Keratinocyte (primary cell): Measurements from ENCODE around the gene PKNOX2. TPM values are rescaled to one million over a fixed set of nuclear protein-coding genes. Genes with fewer than 3 reads are reported as not detected.

ENCODE experiments used
- DNase-seq: peaks from one replicate; pipeline ENCODE4 v3.0.0-alpha.2; 2011; ENCODE audit warnings: low read depth, missing footprints, low spot score
- FAIRE-seq: peaks from 2 replicates; lab custom pipeline; 2011; peaks lifted over from hg19 to GRCh38; lab: Jason Lieb, UNC
- H2AFZ ChIP-seq: 2 replicates; pipeline ENCODE4 v1.6.0; 2012; ENCODE audit warnings: low read length, control low read depth, inconsistent platforms; ENCODE audit not compliant: control insufficient read depth
- H3K27ac ChIP-seq: 2 replicates; pipeline ENCODE4 v1.5.1; 2011; ENCODE audit warnings: low read length; ENCODE audit not compliant: control insufficient read depth, insufficient read depth
- H3K27me3 ChIP-seq: 3 replicates; pipeline ENCODE4 v1.6.0; 2011; ENCODE audit warnings: low read length; ENCODE audit not compliant: control insufficient read depth, insufficient read depth; ENCODE audit errors: extremely low read depth
- H3K36me3 ChIP-seq, 2 experiments: 2 replicates in 1 of 2; 3 replicates in 1 of 2; pipeline ENCODE4 v1.5.1; 2011; ENCODE audit warnings: low read length in 2 of 2, mild to moderate bottlenecking in 1 of 2; ENCODE audit not compliant: control insufficient read depth in 2 of 2, insufficient read depth in 2 of 2; ENCODE audit errors: extremely low read depth in 1 of 2
- H3K4me1 ChIP-seq: 3 replicates; pipeline ENCODE4 v1.5.1; 2011; ENCODE audit warnings: low read length; ENCODE audit not compliant: control insufficient read depth, insufficient read depth; ENCODE audit errors: extremely low read depth
- H3K4me2 ChIP-seq: 3 replicates; pipeline ENCODE4 v1.6.0; 2011; ENCODE audit warnings: low read depth, low read length; ENCODE audit not compliant: control insufficient read depth, insufficient read depth; ENCODE audit errors: extremely low read depth
- H3K4me3 ChIP-seq, 3 experiments: fragments of 200-600 bp in 1 of 3; sonication (generic) in 1 of 3; 2 replicates in 2 of 3; 3 replicates in 1 of 3; pipeline ENCODE4 v1.5.1; 2011 to 2016; ENCODE audit warnings: low read length in 3 of 3, mild to moderate bottlenecking in 3 of 3, control low read depth in 2 of 3, inconsistent platforms in 1 of 3, low read depth in 1 of 3, mixed read lengths in 1 of 3, mixed run types in 1 of 3, moderate library complexity in 1 of 3; ENCODE audit not compliant: control insufficient read depth in 2 of 3, insufficient read depth in 2 of 3; ENCODE audit errors: extremely low read depth in 1 of 3
- H3K79me2 ChIP-seq: 2 replicates; pipeline ENCODE4 v1.6.0; 2012; ENCODE audit warnings: low read length; ENCODE audit not compliant: control insufficient read depth, insufficient read depth
- H3K9ac ChIP-seq: 3 replicates; pipeline ENCODE4 v1.6.0; 2011; ENCODE audit warnings: low read length; ENCODE audit not compliant: control insufficient read depth, insufficient read depth; ENCODE audit errors: extremely low read depth
- H3K9me1 ChIP-seq: 3 replicates; pipeline ENCODE4 v1.6.0; 2011; ENCODE audit warnings: low read length; ENCODE audit not compliant: control insufficient read depth, insufficient read depth; ENCODE audit errors: extremely low read depth
- H3K9me3 ChIP-seq: 2 replicates; pipeline ENCODE4 v1.5.1; 2012; ENCODE audit warnings: low read depth, low read length; ENCODE audit not compliant: control insufficient read depth
- H4K20me1 ChIP-seq: 3 replicates; pipeline ENCODE4 v1.6.0; 2011; ENCODE audit warnings: low read length; ENCODE audit not compliant: control insufficient read depth, insufficient read depth; ENCODE audit errors: extremely low read depth
- EZH2 ChIP-seq: IDR thresholded peaks from one replicate; pipeline ENCODE4 v1.6.1; 2012; ENCODE audit warnings: inconsistent platforms, mild to moderate bottlenecking, low read length, moderate library complexity
- dilution Hi-C: fragments of 300-500 bp; cut with MboI; formaldehyde crosslinking; loops from one replicate; pipeline ENCODE4 v1.7.0; 2020; ENCODE audit warnings: low sequenced_read_pairs; ENCODE audit not compliant: extremely low pct_ligation_motif_present
- polyA plus RNA-seq, 5 experiments: library from polyadenylated mRNA; depleted of rRNA in 3 of 5; stranded (reverse) in 3 of 5; stranded (forward) in 1 of 5; unstranded in 1 of 5; fragments of >200 nt; gene quantifications; 1 replicate in 1 of 5; 2 replicates in 3 of 5; 3 replicates in 1 of 5; pipeline versions ENCODE4 v1.2.1 to v1.2.3, GENCODE V29; 2011 to 2012; ENCODE audit warnings: missing spikeins in 2 of 5, low read depth in 1 of 5, low replicate concordance in 1 of 5
- TF ChIP-seq, protein P1 (sequence below), 3 experiments: IDR thresholded peaks in 1 of 3; conservative IDR thresholded peaks in 1 of 3; optimal IDR thresholded peaks in 1 of 3; 2 replicates in 2 of 3; 3 replicates in 1 of 3; pipeline versions ENCODE3 to v1.5.1; 2011; ENCODE audit warnings: low read length in 3 of 3, mild to moderate bottlenecking in 3 of 3, moderate library complexity in 2 of 3, control low read depth in 1 of 3, inconsistent platforms in 1 of 3; ENCODE audit not compliant: insufficient read depth in 2 of 3; ENCODE audit errors: extremely low read depth in 1 of 3

Gene PKNOX2
- polyA plus RNA-seq, 1 donor (not counting 4 experiments of a cell fraction or from before 2014, with no cell fraction given), result 0.05 TPM

DNA sequence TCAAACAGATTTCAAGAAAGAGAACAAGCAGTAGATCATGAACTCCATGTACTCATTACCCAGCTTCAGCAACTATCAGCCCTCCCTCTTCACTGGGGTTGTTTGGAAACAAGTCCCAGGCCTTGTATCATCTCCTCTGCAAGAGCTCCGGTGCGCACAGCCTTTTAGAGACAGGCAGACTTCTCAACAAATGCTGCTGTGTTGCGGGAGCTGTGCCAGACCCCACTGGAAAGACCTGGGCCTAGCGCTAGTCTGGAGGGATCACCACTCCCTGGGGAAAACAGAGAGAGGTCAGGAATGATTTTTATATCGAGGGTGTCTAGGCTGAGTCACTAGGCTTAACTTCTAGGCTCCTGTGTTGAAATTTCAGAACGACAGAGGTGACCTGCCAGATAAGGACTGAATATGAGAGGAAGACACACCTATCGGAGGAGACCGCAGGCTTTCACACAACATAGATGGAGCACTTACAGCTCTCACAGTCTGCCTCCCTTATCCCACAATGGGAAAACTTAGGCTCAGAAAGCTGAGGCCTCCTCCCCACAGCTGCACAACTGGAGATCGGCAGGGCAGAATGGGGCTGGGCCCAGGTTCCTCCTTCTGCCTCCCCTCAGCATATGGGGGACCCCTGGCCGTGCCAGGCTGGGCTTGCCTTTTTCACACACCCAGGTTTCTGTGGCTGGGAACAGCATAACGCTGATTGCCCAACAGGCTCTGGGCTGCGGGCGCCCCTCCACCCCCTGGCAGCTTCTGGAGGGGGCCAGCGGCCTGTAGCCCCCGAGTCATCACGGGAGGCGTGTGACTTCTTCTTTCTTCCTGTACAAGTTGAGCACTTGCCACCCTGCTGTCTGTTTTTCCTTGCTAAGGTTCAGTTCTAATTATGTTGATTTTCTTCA, 86.0 kb downstream of the PKNOX2 start:
- FAIRE-seq, result no peak
- Histone ChIP-seq H3K9me3 (no peaks in the 10 kb centered on the region), H3K9ac (no peak overlapping the region), H3K4me1 (no peaks in the 10 kb centered on the region), H3K4me3 (no peak overlapping the region), H3K4me2 (no peak overlapping the region), H2AFZ (no peak overlapping the region), H3K36me3 (no peaks in the 10 kb centered on the region), H3K27me3 (no peaks in the 10 kb centered on the region), H3K79me2 (no peaks in the 10 kb centered on the region), H3K27ac (no peak overlapping the region), H4K20me1 (no peaks in the 10 kb centered on the region), H3K9me1 (no peaks in the 10 kb centered on the region)
- DNase-seq, result no peak
- dilution Hi-C loops, result no loop called here
- TF ChIP-seq, protein P1, sequence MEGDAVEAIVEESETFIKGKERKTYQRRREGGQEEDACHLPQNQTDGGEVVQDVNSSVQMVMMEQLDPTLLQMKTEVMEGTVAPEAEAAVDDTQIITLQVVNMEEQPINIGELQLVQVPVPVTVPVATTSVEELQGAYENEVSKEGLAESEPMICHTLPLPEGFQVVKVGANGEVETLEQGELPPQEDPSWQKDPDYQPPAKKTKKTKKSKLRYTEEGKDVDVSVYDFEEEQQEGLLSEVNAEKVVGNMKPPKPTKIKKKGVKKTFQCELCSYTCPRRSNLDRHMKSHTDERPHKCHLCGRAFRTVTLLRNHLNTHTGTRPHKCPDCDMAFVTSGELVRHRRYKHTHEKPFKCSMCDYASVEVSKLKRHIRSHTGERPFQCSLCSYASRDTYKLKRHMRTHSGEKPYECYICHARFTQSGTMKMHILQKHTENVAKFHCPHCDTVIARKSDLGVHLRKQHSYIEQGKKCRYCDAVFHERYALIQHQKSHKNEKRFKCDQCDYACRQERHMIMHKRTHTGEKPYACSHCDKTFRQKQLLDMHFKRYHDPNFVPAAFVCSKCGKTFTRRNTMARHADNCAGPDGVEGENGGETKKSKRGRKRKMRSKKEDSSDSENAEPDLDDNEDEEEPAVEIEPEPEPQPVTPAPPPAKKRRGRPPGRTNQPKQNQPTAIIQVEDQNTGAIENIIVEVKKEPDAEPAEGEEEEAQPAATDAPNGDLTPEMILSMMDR (optimal IDR thresholded peaks at IDR 0.05 in 1 of 3, IDR thresholded peaks at IDR 0.05 in 1 of 3, conservative IDR thresholded peaks at IDR 0.05 in 1 of 3; ENCODE audit: extremely low read depth in 1 of 3, insufficient read depth in 2 of 3, low read length in 3 of 3), result no peak

DNA sequence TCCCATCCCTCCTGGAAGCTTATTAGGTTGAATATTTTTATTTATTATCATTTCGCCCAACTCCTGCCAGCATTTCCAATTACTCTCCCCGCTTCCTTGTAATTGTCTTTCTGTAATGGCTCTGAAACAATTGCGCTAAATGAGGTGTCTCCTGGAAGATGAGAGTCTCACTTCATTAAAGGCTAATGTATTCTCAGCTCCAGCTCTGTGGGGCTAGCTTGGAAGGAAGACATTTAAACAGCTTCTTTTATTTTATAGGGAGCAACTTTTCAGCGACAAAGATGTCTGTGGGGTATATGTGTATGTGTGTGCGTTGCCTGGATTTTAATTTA, 86.6 kb downstream of the PKNOX2 start:
- Histone ChIP-seq H3K79me2 (no peaks in the 10 kb centered on the region), H3K9me3 (no peaks in the 10 kb centered on the region), H2AFZ (no peak overlapping the region), H3K4me1 (no peaks in the 10 kb centered on the region), H3K9me1 (no peaks in the 10 kb centered on the region), H3K27me3 (no peaks in the 10 kb centered on the region), H3K36me3 (no peaks in the 10 kb centered on the region), H3K27ac (no peak overlapping the region), H3K9ac (no peak overlapping the region), H3K4me3 (no peak overlapping the region), H3K4me2 (no peak overlapping the region), H4K20me1 (no peaks in the 10 kb centered on the region)
- no peak for TF ChIP-seq EZH2
- TF ChIP-seq, protein P1 (optimal IDR thresholded peaks at IDR 0.05 in 1 of 3, IDR thresholded peaks at IDR 0.05 in 1 of 3, conservative IDR thresholded peaks at IDR 0.05 in 1 of 3; ENCODE audit: extremely low read depth in 1 of 3, insufficient read depth in 2 of 3, low read length in 3 of 3), result no peak
- no peak for FAIRE-seq
- dilution Hi-C loops, result no loop called here
- DNase-seq, result no peak
